IPS-NIHi7 (cell line): ENCODE results near the gene CD109.

Experiments
- DNase-seq: peaks from one replicate; pipeline ENCODE4 v3.0.0; 2012; ENCODE audit warnings: mixed read lengths; ENCODE audit errors: extremely low spot score

The CD109 gene

DNA sequence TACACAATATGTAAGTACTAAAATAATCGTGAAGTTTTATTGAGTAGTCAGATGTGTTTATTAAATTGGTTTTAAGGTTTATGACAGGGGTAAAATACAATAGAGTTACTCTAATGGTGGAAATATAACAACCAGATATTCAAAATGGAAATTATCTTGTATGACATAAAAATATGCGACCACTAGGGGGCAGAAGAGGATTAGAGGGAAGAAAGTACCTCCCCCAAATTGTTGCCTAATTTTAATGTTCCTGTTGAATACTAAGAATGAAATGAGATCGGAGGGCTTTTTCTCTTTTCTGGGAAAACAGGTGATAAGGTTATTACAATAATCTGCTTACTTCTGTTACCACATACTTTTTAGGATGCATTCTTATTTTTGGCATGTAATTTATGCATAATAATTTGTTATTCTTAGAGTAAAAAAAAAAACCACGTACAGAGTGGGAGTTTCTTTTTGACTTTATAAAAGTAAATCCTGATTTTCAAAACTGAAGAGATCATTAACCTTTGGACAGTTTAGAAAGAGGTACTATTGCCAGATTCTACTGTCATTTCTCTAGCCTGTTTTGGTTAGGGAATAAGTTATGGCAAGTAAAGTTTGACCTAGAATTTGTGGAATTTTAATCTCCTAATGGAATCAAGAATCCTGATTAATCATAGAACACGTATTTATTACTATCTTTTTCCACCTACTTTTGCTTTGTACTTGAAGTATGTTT lies 159.2 kb downstream of the CD109 start:
- DNase-seq, result no peak

DNA sequence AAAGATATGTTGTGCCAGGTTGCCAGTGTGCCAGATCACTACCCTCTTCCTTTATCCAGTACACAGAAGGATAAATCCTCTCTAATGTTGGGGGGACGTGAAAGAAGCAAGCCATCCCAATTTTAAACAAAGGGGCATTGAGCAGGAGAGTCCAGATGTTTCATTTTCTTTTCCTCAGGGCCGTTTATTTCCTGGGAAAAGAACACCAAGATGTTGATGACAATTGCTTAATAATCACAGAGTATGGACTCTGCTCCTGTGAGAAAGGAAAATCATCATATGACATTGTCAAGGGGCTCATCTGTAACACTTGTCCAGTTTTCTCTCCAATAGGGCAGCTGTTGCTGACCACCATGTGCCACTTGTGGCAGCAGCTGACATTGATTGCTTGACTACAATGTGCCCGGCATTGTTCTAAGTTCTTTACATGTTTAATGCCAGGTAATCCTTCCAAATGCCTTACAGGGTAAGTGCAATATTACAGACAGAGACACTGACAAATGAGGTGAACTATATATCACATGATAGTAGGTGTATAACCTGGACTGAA lies 161.4 kb downstream of the CD109 start:
- no peak for DNase-seq

DNA sequence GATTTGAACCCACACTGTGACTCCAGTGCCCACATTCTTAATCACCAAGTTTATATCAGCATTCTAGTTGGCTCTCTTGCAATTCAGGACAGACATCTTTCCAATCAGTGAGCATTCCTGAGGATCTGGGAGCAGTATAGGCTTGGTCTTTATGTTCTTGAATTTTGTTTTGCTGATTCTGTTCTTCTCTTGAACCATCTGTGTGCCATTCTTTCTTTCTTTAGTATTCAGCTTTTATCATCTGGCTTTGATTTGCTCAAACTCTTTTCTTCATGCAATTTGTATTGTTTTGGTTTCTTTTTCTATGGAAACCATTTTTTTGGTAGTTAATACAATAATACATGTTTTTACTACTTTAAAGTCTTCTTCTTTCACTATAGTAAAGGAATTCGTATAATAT lies 162.4 kb downstream of the CD109 start:
- no peak for DNase-seq

GRCh38 chr6:73860303-73860702 lies 164.3 kb downstream of the CD109 start:
- no peak for DNase-seq

DNA sequence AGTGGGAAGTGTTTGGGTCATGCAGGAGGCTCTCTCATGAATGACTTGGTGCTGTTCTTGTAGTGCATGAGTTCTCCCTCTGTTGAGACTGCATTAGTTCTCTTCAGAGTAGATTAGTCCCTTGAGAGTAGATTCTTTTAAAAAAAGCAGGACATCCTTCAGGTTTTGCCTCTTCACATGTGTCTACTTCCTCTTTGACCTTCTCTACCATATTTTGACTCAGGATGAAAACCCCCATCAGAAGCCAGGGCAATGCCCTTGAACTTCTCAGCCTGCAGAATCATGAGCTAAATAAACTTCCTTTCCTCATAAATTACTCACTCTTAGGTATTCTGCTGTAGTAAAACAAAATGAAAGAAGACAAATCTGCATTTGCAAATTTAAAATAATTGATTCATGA lies 170.3 kb downstream of the CD109 start:
- DNase-seq, result no peak

DNA sequence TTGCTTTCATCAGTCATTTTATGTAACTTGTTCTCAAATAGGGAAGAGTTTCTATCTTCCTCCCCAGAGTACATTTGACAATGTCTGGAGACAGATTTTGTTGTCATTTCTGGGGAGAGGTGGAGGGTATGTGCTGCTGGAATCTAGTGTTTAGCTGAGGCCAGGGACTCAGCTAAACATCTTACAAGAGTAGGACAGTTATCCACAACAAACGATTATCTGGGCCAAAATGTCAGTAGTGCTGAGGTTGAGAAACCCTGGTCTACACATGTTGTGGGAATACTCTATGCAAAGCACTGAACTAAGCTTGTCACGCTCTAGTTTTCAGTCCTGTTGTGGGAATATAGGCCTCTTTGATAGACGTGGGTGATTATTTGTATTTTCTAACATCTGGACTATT lies 171.4 kb downstream of the CD109 start:
- DNase-seq, result no peak

- no peak for DNase-seq
Observed at GRCh38 chr6:73870907-73871306, 174.9 kb downstream of the CD109 start.

GRCh38 chr6:73873081-73873480 lies 177.1 kb downstream of the CD109 start:
- no peak for DNase-seq
